ENCODE measurements around the gene WDR43. TPM values are rescaled to one million over a fixed set of nuclear protein-coding genes. Genes with fewer than 3 reads are reported as not detected.
"Not testable (repeated sequence)": the region's sequence is repeated elsewhere in the genome, so short reads cannot be mapped to it uniquely, and the experiment has no call there.

The WDR43 gene
- polyA plus RNA-seq, 3 donors = 10.1 to 28.3 (median 21.3) TPM

DNA sequence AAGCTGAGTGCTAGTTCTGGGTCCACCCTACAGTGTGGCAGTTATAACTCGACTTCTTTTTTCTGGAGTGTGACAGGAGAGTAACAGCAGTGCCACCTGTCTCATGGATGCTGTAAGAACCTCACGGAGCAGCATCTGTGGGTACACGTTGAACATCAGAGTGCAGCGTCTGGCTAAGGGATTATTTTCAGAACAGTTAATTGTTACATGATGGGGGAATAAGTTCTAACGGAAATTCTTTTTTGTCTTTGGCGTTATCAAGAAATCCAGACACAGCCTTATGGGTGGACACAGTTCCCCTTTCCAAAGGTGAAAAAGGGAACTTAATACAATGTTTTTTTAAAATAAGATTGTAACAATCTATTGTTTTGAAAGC, 58.4 kb downstream of the WDR43 start:
- H3K27ac ChIP-seq (ENCODE audit: low read depth, low read length) = no peak overlapping the region
- WGBS, 3 donors = 29 to 57% (median 33%) methylated on average over 6 of the region's 6 CpGs

DNA sequence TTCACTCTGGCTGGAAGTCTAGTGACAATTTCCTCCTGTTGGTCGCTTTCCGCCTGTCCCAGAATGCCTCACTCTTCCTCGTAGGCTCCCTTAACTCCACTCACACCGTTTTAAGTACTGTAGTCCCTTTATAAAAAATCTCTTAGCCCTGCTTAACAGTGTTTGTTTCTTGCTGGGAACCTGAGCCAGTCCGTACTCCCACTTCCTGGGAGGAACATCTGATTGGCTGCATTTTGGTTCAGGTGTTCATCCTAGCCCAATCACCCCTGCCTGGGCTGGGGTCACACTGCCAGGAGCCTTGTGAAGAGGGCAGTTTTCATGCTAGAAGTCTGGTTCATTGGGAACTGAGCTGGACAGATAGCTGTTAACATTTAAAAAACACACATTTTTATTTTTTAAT, 61.0 kb downstream of the WDR43 start:
- no peak overlapping the region for H3K27ac ChIP-seq (ENCODE audit: low read depth, low read length)
- WGBS, 3 donors = 46 to 52% (median 50%) methylated on average over 5 of the region's 5 CpGs

GRCh38 chr2:28956415-28956826, 62.0 kb downstream of the WDR43 start:
- no peak overlapping the region for H3K27ac ChIP-seq (ENCODE audit: low read depth, low read length)
- 9 to 23% (median 12%) methylated on average over 11 of the region's 11 CpGs for WGBS, 3 donors

DNA sequence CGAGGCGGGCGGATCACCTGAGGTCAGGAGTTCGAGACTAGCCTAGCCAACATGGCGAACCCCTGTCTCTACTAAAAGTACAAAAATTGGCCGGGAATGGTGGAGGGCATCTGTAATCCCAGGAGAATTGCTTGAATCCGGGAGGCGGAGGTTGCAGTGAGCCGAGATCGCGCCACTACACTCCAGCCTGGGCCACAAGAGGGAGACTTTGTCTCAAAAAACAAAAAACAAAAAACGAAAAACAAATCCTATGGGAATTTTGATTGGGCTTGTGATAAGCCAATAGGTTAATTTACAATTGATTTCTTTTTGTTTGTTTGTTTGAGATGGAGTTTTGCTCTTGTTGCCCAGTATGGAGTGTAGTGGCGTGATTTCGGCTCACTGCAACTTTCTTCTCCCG, 62.4 kb downstream of the WDR43 start:
- WGBS, 3 donors = 42 to 69% (median 68%) methylated on average over 15 of the region's 15 CpGs
- no peak overlapping the region for H3K27ac ChIP-seq (ENCODE audit: low read depth, low read length)

DNA sequence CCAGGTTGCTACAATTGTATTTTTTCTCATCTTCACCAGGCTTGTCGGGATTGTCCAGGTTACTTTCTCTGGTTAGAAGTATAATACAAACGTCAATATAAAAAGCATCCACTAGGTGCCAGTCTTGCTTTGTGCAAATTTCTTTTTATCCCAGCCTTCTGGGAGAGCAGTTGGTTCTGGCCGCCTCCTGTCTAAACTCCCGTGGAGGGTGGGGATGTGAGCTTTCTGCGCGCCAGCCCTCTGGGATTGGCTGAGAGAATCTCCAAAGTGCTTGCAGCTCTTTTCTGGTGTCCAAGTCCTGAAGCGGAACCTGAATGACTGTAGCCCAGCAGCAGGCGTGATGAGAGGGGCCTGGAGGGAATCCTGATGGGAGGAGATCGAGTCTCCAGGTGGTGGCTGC, 64.2 kb downstream of the WDR43 start:
- 24 to 26% (median 24%) methylated on average over 9 of the region's 9 CpGs for WGBS, 3 donors
- H3K27ac ChIP-seq (ENCODE audit: low read depth, low read length) = no peak overlapping the region

- no peak overlapping the region for H3K27ac ChIP-seq (ENCODE audit: low read depth, low read length)
- WGBS, 3 donors = 47 to 62% (median 52%) methylated on average over 5 of the region's 5 CpGs
Observed at GRCh38 chr2:28960401-28960800, 65.9 kb downstream of the WDR43 start.

DNA sequence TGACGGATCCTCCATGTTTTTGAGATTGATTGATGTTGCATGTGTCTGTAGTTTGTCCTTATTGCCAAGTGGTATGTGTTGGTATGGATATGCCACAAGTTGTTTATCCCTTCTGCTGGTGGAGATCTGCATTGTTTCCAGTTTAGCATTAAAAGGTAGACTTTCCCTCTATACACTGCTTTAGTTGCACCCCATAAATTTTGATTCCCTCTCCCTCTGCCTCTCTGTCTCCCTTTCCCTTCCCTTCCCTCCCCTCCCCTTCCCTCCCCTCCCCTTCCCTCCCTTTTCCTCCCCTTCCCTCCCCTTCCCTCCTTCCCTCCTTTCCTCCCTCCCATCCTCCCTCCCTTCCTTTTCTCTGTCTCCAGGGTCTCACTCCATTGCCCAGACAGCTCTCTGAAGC, 68.0 kb downstream of the WDR43 start:
- WGBS, 3 donors = 96 to 100% (median 100%) methylated on average over 1 of the region's 1 CpG

DNA sequence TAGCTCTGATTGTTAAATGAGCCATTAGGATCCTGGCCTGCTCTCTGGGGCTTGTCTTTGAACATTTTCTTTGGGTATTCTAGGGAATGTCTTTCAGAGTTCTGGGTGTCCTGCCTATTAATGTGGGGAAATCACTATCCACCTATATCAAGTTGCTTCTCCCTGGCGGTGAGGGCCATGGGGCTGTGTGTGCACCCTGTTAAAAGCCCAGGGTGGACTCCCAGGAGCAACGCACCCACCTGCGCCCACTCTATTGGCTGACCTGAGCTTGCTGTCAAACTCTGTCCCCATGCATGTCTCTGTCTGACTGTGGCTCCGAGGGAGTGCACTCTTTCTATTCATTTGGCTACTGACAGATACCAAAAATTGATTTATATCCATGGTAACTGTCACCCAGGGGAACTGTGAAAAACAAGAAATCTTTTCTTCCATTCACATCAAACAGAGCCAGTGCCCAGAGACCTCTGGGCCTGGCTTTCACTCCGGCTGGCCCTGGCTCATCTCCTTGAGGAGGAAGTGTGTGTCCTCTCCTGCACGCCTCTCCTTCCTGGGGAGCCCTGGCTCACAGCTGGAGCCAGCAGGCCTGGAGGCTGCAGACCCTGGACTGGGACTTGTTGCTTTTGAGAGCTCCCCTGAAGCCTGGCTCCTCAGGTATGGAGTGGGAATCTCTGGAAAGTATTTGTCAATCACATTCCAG, 76.1 kb downstream of the WDR43 start:
- H3K27ac ChIP-seq (ENCODE audit: low read depth, low read length) = no peak overlapping the region
- 82 to 85% (median 83%) methylated on average over 6 of the region's 6 CpGs for WGBS, 3 donors

More for the DNA sequence above, 68.0 kb downstream of the WDR43 start:
- H3K27ac ChIP-seq (ENCODE audit: low read depth, low read length) = no peak overlapping the region

- 68 to 79% (median 73%) methylated on average over 6 of the region's 6 CpGs for WGBS, 3 donors
Observed at GRCh38 chr2:28972778-28973335, 78.4 kb downstream of the WDR43 start.

GRCh38 chr2:28974252-28974651, 79.8 kb downstream of the WDR43 start:
- no peak overlapping the region for H3K27ac ChIP-seq (ENCODE audit: low read depth, low read length)
- WGBS, 3 donors = 90 to 97% (median 96%) methylated on average over 4 of the region's 4 CpGs

More at GRCh38 chr2:28972778-28973335, 78.4 kb downstream of the WDR43 start:
- no peak overlapping the region for H3K27ac ChIP-seq (ENCODE audit: low read depth, low read length)

- 75 to 96% (median 81%) methylated on average over 1 of the region's 1 CpG for WGBS, 3 donors
- no peak overlapping the region for H3K27ac ChIP-seq (ENCODE audit: low read depth, low read length)
Observed at GRCh38 chr2:28975671-28976070, 81.2 kb downstream of the WDR43 start.

DNA sequence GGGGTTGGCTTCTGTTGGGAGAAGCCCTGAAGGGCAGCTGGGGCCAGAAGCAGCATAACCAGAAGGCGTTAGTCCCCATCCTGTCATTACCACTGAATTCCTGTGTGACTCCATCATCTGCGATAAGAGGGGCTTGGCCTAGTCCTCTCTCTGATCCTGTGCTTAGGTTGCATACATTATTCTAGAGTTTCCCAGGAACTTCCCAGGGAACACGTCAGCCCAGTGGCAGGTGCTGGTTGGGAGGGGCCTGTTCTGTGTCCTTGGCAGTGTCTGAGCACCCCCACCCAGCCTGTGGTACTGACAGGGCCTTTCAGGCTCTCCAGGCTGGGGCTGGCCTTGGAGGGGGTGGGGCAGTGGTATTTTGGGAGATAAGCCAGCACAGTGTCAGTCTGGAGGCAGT, 82.1 kb downstream of the WDR43 start:
- 49 to 80% (median 77%) methylated on average over 3 of the region's 3 CpGs for WGBS, 3 donors
- H3K27ac ChIP-seq (ENCODE audit: low read depth, low read length) = no peak overlapping the region

- 85 to 95% (median 89%) methylated on average over 10 of the region's 10 CpGs for WGBS, 3 donors
- no peak overlapping the region for H3K27ac ChIP-seq (ENCODE audit: low read depth, low read length)
Observed at GRCh38 chr2:28977176-28977875, 82.9 kb downstream of the WDR43 start.

- not testable (repeated sequence) for H3K27ac ChIP-seq (ENCODE audit: low read depth, low read length)
- WGBS, 3 donors = 89 to 92% (median 90%) methylated on average over 8 of the region's 8 CpGs
Observed at GRCh38 chr2:28978001-28978400, 83.5 kb downstream of the WDR43 start.

GRCh38 chr2:28978606-28979005, 84.1 kb downstream of the WDR43 start:
- WGBS, 3 donors = 78 to 83% (median 82%) methylated on average over 6 of the region's 6 CpGs
- H3K27ac ChIP-seq (ENCODE audit: low read depth, low read length) = no peak overlapping the region

GRCh38 chr2:28979041-28979440, 84.6 kb downstream of the WDR43 start:
- H3K27ac ChIP-seq (ENCODE audit: low read depth, low read length) = no peak overlapping the region
- 66 to 80% (median 74%) methylated on average over 7 of the region's 7 CpGs for WGBS, 3 donors

DNA sequence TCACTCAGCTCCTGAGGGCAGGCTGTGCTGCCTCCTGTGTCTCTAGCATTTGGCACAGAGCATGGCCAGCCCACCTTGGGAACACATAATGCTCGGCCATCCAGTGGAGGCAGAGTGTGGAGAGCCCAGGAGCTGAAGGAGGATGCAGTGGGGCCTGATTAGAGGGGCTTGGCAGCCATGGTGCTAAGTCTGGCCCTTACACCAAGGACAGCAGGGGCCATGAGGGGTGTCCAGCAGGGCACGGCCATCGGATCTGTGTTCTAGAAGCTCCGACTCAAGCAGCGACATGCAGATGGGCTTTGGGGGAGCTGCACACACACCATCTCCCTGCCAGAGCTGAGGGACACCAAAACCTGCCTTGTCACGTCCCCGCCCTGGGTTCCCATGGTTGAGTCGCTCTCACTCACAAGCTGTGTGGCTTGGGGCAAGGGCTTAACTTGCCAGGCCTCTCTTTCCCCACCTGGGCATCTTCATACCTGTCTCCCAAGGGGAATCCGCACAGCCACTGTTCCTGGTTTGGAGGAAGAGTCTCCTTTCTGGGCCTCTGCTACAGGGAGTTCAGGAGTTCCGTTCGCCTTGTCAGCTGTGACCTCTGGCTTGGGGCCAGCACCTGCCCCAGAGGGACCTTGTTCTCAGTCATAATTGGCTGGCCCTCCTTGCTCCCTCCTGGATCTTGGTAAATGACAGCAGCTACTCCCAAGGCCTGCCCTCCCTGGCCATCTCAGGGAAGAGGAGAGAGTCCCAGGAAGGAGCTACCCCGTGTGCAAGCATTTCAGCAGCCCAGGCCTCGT, 85.3 kb downstream of the WDR43 start:
- WGBS, 3 donors = 70 to 78% (median 72%) methylated on average over 13 of the region's 13 CpGs
- H3K27ac ChIP-seq (ENCODE audit: low read depth, low read length) = no peak overlapping the region

DNA sequence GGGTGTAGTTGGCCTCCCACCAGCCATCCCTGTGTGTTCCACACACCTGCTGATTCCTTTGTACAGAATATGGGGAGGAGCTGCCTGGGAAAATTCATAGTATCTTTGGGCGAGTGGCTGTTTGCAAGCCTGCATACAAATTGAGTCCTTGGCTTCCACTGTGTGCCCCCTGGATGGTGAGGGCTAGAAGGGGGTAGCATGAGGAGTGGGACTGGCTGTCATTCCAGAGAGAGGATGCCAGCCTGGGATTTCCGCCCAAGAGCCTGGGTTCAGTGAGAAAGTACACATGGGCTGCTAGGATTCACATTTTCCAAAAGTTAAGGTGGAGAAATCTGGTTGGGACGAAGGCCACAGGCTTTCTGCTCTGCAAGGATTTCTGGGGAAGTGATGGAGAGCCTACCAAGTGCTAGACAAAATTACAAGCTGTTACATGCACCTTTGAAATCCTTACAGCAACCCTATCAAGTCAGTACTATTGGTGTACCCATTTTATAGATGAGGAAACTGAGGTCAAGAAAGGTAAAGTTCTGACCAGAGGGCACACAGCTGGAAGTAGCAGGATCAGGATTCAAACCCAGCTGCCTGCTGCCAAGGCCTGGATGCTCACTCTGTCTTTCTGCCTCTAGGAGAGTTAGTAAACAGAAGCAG, 86.0 kb downstream of the WDR43 start:
- WGBS, 3 donors = 65 to 96% (median 93%) methylated on average over 3 of the region's 3 CpGs
- no peak overlapping the region for H3K27ac ChIP-seq (ENCODE audit: low read depth, low read length)

All from adipose tissue (tissue), 3 donors.